ENCODE measurements around the gene ZNF76. TPM values are rescaled to one million over a fixed set of nuclear protein-coding genes. Genes with fewer than 3 reads are reported as not detected.
A peak's percentile ranks its signal among the peaks of the same experiment; 100 is the strongest.

Gene ZNF76
- total RNA-seq, 1 donor from 2014 or later, result 14.3 TPM

DNA sequence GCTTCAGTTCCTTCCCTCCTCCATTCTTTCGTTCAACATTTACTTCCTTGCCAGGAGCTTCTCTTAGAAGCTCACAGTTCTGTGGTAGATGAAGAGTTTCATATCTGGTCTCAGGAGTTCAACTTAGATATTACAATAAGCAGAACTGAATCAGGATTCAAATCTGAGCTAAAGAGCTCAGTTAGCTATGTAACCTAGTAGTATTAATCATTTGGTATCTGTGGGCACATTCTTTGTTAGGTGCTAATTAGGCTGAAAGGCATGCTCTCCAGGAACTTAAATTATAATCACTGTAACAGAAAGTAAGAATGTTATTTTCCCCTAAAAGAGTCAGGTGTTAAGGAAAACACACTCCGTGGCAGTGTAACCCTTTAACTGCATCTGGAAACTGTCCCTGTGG is 8.4 kb downstream of the ZNF76 start:
- ATAC-seq, result no peak

- ATAC-seq, result no peak
Observed at GRCh38 chr6:35272005-35272404, 12.5 kb downstream of the ZNF76 start.

DNA sequence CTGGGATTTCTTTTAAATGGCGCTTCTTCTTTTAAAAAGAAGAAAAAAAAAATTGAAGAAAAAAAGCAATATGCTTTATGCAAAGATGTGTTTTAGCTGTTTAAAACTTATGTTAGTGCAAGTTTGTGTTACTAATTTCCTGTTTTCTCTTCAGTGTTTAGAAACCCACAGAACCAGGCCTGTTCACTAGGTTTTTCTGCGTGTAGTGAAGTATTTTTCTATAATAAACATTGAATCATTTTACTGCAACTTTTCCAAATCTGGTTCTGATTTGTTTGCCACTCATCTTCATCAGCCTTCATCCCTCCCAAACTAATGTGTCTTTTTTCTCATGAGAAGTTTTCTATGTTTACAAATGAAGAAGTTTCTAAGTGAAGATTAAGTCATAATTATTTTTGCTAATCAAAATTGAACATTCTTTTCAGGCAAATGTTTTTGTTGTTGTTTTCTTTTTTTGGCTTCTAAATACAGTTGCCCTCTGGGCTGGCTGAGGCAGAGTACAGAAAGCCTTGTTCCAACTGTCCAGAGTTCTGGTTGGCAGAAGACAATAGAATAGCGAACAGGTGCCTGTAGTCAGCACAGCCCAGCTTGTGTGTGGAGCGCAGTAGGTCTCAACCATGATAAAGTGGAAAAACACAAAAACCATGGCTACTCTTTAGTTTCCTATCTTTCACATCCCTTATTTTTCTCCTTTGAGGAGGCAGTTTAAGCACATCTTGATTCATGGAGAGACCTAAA is 14.5 kb downstream of the ZNF76 start:
- no peak for ATAC-seq

- ATAC-seq, result no peak
Observed at GRCh38 chr6:35275744-35276260, 16.3 kb downstream of the ZNF76 start.

GRCh38 chr6:35278708-35279107 is 19.2 kb downstream of the ZNF76 start:
- no peak for ATAC-seq

- ATAC-seq, result no peak
Observed at GRCh38 chr6:35280903-35281302, 21.4 kb downstream of the ZNF76 start.

DNA sequence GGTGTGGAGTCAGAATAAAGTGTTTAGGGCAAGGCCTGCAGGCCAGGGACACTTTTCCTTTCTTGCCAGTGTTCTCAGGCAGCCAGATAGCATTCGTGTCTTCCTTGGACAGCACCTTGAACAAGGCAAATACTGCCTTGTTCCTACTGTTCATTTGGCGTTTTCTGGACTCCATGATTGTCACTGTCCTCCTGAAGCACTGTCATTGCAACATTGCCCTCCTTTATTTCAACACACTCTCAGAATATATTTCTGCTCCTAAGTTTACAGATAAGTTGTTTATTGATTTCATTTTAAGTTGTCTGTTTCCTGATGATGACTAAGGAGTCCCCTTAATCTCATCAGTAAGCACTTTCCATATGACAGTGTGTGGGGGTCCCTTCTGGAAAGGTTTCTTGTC is 22.9 kb downstream of the ZNF76 start:
- ATAC-seq, result no peak

DNA sequence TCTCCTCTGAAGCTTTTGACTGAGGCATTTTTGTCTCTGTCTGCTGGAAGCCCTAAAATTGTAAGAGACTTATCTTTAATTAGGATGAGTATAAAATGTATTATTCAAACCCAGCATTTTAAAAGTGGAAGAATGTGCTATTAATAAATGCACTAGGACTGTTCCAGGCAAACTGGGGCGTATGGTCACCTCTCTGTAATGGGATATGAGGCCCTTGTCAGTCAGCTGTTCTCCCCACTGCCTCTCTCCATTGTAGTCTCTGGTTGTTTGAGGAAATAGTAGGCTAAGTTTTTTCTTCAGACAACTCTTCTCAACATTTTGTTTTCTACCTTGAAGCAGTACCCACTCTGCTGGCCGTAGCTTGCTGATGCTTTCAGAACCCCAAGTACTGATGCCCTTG is 23.8 kb downstream of the ZNF76 start:
- ATAC-seq, result no peak

- ATAC-seq, result no peak
Observed at GRCh38 chr6:35287671-35288396, 28.3 kb downstream of the ZNF76 start.

DNA sequence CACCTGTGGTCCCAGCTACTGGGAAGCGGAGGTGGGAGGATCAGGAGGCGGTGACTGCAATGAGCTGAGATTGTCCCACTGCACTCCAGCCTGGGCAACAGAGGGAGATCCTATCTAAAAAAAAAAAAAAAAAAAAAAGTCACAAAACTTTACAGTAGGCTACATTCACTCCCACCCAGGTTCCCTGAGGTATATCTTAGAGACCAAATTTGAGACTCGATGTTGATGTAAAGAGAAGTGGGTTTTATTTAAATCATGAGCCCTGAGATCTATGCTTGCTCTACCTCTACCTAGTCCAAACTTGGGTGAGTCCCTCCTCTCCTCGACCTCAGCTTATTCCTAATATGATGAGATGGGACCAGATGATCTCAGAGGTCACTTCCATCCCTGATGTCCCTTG is 29.3 kb downstream of the ZNF76 start:
- ATAC-seq, result no peak

DNA sequence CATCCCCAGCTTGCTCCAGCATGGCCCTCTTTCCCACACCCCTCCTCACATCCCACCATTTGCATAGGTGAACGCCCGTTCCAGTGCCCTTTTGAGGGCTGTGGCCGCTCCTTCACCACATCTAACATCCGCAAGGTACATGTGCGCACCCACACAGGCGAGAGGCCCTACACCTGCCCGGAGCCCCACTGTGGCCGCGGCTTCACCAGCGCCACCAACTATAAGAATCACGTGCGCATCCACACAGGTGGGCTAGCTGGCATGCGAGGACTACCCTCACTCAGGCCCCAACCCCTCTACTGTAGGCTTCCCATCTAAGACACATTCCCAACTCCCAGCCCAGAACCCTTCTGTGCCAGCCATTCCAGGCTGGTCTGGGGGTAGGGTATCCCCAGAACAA is 32.0 kb downstream of the ZNF76 start:
- no peak for ATAC-seq

DNA sequence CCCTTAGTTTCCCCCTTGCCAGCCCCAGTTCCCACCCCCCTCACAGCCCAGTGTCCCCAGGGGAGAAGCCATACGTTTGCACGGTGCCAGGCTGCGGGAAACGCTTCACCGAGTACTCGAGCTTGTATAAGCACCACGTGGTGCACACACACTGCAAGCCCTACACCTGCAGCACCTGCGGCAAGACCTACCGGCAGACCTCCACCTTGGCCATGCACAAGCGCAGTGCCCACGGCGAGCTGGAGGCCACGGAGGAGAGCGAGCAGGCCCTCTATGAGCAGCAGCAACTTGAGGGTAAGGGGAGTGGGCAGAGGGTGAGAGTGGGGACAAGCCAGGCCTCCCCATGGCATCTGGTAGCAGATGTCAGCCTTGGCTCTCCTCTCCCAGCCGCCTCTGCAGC is 33.0 kb downstream of the ZNF76 start:
- no peak for ATAC-seq

- no peak for ATAC-seq
Observed at GRCh38 chr6:35293681-35294080, 34.1 kb downstream of the ZNF76 start.

- ATAC-seq, result no peak
Observed at GRCh38 chr6:35294308-35294945, 34.9 kb downstream of the ZNF76 start.

DNA sequence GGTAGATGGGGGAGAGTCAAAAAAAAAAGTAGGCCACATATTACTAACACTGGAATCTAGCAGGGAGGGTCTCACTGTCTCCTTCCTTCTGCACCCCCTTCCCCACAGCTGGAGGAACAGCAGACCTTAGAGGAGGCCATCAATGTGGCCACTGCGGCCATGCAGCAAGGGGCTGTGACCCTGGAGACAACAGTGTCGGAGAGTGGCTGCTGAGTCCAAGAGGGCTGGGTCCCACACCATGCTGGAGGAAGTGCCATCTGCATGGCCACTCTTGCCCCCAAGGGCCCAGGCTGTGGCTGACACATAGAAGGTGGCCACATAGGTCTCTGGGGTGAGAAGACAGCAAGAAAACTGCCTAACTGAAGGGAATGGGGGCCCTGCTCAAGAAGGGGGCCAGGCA is 35.5 kb downstream of the ZNF76 start:
- no peak for ATAC-seq

DNA sequence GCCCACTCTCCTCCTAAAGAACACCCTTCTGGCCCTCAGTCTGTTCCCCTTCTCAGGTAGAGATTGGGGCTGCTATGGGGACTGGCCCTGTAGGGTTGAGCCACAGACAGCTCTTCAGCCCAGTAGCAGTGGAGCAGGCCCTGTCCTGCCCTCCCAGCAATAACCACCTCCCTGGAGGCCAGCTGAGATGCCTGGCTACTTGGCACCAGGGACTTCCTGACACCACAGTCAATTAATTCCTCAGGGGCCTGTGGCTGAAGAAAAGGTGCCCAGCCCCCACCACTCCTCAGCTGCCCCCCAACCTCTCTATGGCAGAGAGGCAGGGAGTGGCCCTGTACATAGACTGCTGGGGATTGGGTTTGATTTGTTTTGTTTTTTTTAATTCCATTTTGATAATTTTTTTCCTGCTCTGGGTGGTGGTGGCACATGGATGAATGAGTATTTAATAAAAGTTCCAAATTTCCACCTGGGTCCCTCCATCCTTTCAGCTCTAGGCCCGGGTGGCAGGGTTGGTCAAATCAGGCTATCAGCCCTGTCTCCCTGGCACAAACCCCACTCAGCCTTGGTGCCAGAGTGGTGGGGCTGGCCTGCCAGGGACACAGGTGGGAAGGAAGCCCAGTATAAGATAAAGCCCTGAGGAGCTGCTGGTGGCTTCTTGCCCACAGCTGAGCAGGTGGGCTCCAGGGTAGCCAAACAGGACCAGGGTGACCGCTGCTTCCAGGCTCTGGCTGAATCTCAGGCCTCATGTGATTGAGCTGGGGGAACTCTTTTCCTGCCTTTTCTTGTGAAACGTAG is 36.2 kb downstream of the ZNF76 start:
- no peak for ATAC-seq

DNA sequence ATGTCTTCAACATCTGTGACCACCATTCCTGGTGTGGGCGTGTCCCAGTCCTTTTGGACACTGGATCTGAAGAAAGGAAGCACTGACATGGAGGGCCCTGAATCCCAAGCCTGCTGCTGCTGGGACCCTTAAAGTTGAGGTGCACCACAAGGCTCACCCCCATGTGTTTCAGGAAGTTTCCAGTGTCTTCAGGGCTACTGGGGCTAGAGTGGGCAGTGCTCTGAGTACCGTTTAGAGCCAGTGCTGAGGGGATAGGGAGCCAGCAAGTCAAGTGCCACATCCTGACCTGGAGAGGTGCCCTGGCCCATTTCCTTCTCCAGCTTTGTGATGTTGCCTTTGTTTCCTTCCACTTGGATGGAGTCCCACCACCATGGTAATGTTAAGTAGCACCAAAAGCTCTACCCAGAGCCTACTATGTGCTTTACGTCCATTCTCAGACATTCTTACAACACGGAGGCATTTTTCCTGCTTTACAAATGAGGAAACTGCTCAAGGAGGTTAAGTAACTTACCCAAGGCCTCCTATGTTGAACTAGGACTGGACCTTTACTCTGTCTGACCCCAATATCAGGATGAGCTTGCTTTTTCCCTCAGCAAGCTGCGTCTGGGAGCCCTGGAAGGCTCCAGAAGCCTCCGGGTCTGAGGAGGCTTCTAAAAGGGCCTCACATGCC is 37.5 kb downstream of the ZNF76 start:
- no peak for ATAC-seq

GRCh38 chr6:35297601-35298481 is 38.3 kb downstream of the ZNF76 start, which contains the start of gene DEF6:
Gene DEF6 (plus strand): TSS chr6:35297818. CDS start chr6:35297857, 39 bp downstream.
- peak; percentile 87 for ATAC-seq

GRCh38 chr6:35298625-35299140 is 39.1 kb downstream of the ZNF76 start:
- ATAC-seq, result no peak

GRCh38 chr6:35299674-35300073 is 40.1 kb downstream of the ZNF76 start:
- no peak for ATAC-seq

DNA sequence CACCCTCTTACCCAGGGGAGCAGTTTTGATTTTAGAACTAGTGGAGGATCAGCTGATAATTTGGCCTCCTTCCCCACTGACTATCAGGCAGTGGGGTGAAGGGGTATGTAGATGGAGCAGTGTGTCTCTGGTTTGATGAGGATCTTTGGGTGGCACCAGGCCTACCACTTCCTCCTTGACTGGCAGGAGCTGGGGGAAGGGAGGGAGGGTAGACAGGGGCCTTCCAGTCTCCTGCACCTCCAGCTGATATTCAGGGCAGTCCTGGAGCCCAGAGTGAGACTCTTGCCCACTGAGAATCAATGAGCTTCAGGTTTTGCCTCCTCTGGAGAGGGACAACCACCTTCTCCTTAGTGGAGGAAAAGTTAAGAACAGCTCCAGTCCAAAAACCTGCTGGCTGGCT is 41.3 kb downstream of the ZNF76 start:
- no peak for ATAC-seq

Measured in esophagus mucosa (tissue), 1 donor.